Measurements from ENCODE around the gene RIPK1. TPM values are rescaled to one million over a fixed set of nuclear protein-coding genes. Genes with fewer than 3 reads are reported as not detected.

The RIPK1 gene
- total and polyA plus RNA-seq, 9 of the 15 experiments (the other 6 are each of a cell fraction or from before 2014, with no cell fraction given), result 3.8 to 24.9 (median 17.7) TPM

DNA sequence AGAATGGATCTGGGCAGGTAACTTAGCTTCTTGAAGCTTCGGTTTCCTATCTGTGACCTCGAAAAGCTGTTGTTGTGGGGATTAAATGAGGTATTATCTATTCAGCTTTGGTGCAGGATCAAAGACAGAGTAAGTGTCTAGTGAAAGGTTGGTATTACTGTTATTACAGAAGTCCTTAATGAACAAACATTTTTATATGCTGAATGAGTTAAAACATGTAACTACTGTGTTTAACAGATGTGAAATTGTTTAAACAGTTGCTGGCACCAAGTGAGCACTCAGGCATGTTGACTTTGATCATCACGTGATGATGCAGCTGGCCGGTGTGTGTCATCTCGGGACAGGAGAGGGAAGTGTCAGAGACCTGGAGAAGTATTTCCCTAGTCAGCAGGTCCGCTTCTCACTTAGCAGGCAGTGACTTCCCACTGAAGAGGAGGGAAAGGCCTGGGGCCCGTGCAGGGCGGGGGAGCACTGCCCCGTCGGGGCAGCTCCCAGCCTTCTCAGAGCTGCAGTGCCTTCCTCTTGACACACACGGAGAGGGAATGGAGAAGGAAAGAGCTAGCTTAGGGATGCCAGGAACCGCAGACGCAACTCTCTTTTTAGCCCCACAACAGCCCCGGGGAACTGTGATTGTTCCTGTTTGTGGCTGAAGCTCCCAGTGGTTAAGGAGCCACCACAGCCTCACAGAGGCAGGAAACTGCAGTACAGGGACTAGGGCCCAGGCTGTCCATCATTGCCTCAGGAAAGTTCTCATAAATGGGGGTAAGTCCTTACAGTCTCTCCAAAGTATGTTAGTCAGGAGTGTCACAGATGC, 71.0 kb downstream of the RIPK1 start (continued):
- TF ChIP-seq, protein P1, sequence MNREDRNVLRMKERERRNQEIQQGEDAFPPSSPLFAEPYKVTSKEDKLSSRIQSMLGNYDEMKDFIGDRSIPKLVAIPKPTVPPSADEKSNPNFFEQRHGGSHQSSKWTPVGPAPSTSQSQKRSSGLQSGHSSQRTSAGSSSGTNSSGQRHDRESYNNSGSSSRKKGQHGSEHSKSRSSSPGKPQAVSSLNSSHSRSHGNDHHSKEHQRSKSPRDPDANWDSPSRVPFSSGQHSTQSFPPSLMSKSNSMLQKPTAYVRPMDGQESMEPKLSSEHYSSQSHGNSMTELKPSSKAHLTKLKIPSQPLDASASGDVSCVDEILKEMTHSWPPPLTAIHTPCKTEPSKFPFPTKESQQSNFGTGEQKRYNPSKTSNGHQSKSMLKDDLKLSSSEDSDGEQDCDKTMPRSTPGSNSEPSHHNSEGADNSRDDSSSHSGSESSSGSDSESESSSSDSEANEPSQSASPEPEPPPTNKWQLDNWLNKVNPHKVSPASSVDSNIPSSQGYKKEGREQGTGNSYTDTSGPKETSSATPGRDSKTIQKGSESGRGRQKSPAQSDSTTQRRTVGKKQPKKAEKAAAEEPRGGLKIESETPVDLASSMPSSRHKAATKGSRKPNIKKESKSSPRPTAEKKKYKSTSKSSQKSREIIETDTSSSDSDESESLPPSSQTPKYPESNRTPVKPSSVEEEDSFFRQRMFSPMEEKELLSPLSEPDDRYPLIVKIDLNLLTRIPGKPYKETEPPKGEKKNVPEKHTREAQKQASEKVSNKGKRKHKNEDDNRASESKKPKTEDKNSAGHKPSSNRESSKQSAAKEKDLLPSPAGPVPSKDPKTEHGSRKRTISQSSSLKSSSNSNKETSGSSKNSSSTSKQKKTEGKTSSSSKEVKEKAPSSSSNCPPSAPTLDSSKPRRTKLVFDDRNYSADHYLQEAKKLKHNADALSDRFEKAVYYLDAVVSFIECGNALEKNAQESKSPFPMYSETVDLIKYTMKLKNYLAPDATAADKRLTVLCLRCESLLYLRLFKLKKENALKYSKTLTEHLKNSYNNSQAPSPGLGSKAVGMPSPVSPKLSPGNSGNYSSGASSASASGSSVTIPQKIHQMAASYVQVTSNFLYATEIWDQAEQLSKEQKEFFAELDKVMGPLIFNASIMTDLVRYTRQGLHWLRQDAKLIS (CRISPR knock-in tag; IDR thresholded peaks at IDR 0.05), result no peak
- TF ChIP-seq ELF1 (tag; IDR thresholded peaks at IDR 0.05) (no peak), TCFL5 (CRISPR knock-in tag; conservative IDR thresholded peaks at IDR 0.05) (no peak), ATF1 (CRISPR knock-in tag; IDR thresholded peaks at IDR 0.05) (no peak), ATF1 (tag; IDR thresholded peaks at IDR 0.05) (no peak), ZNF778 (CRISPR knock-in tag; IDR thresholded peaks at IDR 0.05) (no peak), BHLHE40 (IDR thresholded peaks at IDR 0.05; ENCODE audit: low read length) (peak; percentile 91)
- TF ChIP-seq, protein P2, sequence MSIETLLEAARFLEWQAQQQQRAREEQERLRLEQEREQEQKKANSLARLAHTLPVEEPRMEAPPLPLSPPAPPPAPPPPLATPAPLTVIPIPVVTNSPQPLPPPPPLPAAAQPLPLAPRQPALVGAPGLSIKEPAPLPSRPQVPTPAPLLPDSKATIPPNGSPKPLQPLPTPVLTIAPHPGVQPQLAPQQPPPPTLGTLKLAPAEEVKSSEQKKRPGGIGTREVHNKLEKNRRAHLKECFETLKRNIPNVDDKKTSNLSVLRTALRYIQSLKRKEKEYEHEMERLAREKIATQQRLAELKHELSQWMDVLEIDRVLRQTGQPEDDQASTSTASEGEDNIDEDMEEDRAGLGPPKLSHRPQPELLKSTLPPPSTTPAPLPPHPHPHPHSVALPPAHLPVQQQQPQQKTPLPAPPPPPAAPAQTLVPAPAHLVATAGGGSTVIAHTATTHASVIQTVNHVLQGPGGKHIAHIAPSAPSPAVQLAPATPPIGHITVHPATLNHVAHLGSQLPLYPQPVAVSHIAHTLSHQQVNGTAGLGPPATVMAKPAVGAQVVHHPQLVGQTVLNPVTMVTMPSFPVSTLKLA (conservative IDR thresholded peaks at IDR 0.05), result 0 out of 4 replicates have a peak, but pooled peaks of 1 of the 2 experiments have one; percentile 18
- TF ChIP-seq, protein P3, sequence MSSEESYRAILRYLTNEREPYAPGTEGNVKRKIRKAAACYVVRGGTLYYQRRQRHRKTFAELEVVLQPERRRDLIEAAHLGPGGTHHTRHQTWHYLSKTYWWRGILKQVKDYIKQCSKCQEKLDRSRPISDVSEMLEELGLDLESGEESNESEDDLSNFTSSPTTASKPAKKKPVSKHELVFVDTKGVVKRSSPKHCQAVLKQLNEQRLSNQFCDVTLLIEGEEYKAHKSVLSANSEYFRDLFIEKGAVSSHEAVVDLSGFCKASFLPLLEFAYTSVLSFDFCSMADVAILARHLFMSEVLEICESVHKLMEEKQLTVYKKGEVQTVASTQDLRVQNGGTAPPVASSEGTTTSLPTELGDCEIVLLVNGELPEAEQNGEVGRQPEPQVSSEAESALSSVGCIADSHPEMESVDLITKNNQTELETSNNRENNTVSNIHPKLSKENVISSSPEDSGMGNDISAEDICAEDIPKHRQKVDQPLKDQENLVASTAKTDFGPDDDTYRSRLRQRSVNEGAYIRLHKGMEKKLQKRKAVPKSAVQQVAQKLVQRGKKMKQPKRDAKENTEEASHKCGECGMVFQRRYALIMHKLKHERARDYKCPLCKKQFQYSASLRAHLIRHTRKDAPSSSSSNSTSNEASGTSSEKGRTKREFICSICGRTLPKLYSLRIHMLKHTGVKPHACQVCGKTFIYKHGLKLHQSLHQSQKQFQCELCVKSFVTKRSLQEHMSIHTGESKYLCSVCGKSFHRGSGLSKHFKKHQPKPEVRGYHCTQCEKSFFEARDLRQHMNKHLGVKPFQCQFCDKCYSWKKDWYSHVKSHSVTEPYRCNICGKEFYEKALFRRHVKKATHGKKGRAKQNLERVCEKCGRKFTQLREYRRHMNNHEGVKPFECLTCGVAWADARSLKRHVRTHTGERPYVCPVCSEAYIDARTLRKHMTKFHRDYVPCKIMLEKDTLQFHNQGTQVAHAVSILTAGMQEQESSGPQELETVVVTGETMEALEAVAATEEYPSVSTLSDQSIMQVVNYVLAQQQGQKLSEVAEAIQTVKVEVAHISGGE (CRISPR knock-in tag; IDR thresholded peaks at IDR 0.05), result no peak
- TF ChIP-seq, protein P4, sequence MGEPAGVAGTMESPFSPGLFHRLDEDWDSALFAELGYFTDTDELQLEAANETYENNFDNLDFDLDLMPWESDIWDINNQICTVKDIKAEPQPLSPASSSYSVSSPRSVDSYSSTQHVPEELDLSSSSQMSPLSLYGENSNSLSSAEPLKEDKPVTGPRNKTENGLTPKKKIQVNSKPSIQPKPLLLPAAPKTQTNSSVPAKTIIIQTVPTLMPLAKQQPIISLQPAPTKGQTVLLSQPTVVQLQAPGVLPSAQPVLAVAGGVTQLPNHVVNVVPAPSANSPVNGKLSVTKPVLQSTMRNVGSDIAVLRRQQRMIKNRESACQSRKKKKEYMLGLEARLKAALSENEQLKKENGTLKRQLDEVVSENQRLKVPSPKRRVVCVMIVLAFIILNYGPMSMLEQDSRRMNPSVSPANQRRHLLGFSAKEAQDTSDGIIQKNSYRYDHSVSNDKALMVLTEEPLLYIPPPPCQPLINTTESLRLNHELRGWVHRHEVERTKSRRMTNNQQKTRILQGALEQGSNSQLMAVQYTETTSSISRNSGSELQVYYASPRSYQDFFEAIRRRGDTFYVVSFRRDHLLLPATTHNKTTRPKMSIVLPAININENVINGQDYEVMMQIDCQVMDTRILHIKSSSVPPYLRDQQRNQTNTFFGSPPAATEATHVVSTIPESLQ (CRISPR knock-in tag; IDR thresholded peaks at IDR 0.05), result no peak
- TF ChIP-seq, protein P5, sequence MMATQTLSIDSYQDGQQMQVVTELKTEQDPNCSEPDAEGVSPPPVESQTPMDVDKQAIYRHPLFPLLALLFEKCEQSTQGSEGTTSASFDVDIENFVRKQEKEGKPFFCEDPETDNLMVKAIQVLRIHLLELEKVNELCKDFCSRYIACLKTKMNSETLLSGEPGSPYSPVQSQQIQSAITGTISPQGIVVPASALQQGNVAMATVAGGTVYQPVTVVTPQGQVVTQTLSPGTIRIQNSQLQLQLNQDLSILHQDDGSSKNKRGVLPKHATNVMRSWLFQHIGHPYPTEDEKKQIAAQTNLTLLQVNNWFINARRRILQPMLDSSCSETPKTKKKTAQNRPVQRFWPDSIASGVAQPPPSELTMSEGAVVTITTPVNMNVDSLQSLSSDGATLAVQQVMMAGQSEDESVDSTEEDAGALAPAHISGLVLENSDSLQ (IDR thresholded peaks at IDR 0.05), result peak; percentile 33; the same call in 1 of the 2 replicates
- TF ChIP-seq, protein P6, sequence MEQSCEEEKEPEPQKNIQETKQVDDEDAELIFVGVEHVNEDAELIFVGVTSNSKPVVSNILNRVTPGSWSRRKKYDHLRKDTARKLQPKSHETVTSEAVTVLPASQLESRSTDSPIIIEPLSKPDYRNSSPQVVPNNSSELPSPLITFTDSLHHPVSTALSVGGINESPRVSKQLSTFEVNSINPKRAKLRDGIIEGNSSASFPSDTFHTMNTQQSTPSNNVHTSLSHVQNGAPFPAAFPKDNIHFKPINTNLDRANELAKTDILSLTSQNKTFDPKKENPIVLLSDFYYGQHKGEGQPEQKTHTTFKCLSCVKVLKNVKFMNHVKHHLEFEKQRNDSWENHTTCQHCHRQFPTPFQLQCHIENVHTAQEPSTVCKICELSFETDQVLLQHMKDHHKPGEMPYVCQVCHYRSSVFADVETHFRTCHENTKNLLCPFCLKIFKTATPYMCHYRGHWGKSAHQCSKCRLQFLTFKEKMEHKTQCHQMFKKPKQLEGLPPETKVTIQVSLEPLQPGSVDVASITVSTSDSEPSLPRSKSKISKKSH (CRISPR knock-in tag; IDR thresholded peaks at IDR 0.05), result no peak
